ENCODE results near the gene HBG1. TPM values are rescaled to one million over a fixed set of nuclear protein-coding genes. Genes with fewer than 3 reads are reported as not detected.

The HBG1 gene
- total and polyA plus RNA-seq, 8 donors, result 3.5 to 2,797 (median 512) TPM; not detected in 2

- Histone ChIP-seq H3K4me3 (no peak overlapping the region), H3K4me1 (no peaks in the 10 kb centered on the region), H3K9me3 (no peaks in the 10 kb centered on the region), H3K27me3 (no peaks in the 10 kb centered on the region), H3K36me3 (no peaks in the 10 kb centered on the region), H3K27ac (no peak overlapping the region)
- no peak for ATAC-seq
- intact Hi-C loops (cut with DNase I), result no loop called here
- DNase-seq, result no peak
- TF ChIP-seq CTCF (IDR thresholded peaks at IDR 0.05), result no peak
Observed at GRCh38 chr11:5242208-5242607, 7.4 kb downstream of the HBG1 start.

- no peak for ATAC-seq
- H3K27ac ChIP-seq, result no peak overlapping the region
- no peaks in the 10 kb centered on the region for H3K4me1 ChIP-seq
- no peak overlapping the region for H3K4me3 ChIP-seq
- no peaks in the 10 kb centered on the region for H3K27me3 ChIP-seq
- H3K36me3 ChIP-seq, result no peaks in the 10 kb centered on the region
- no peaks in the 10 kb centered on the region for H3K9me3 ChIP-seq
- intact Hi-C loops (cut with DNase I), result no loop called here
- TF ChIP-seq CTCF (IDR thresholded peaks at IDR 0.05), result no peak
- DNase-seq, result no peak
Observed at GRCh38 chr11:5241458-5241857, 8.2 kb downstream of the HBG1 start.

- Histone ChIP-seq H3K4me3 (no peak overlapping the region), H3K27ac (no peak overlapping the region), H3K27me3 (no peaks in the 10 kb centered on the region), H3K4me1 (no peaks in the 10 kb centered on the region), H3K36me3 (no peaks in the 10 kb centered on the region), H3K9me3 (no peaks in the 10 kb centered on the region)
- no peak for DNase-seq
- intact Hi-C loops (cut with DNase I), result no loop called here
- ATAC-seq, result no peak
- TF ChIP-seq CTCF (IDR thresholded peaks at IDR 0.05), result no peak
Observed at GRCh38 chr11:5240458-5240857, 9.2 kb downstream of the HBG1 start.

GRCh38 chr11:5240056-5240455 lies 9.6 kb downstream of the HBG1 start:
- no peak for DNase-seq
- no peak overlapping the region for H3K27ac ChIP-seq
- intact Hi-C loops (cut with DNase I), result no loop called here
- no peaks in the 10 kb centered on the region for H3K36me3 ChIP-seq
- H3K4me1 ChIP-seq, result no peaks in the 10 kb centered on the region
- no peaks in the 10 kb centered on the region for H3K27me3 ChIP-seq
- H3K9me3 ChIP-seq, result no peaks in the 10 kb centered on the region
- TF ChIP-seq CTCF (IDR thresholded peaks at IDR 0.05), result no peak
- no peak for ATAC-seq
- H3K4me3 ChIP-seq, result no peak overlapping the region

GRCh38 chr11:5239046-5239445 lies 10.6 kb downstream of the HBG1 start:
- intact Hi-C loops (cut with DNase I), result no loop called here
- no peaks in the 10 kb centered on the region for H3K9me3 ChIP-seq
- no peak for TF ChIP-seq CTCF (IDR thresholded peaks at IDR 0.05)

More at GRCh38 chr11:5239046-5239445, 10.6 kb downstream of the HBG1 start:
- no peaks in the 10 kb centered on the region for H3K27me3 ChIP-seq
- no peak overlapping the region for H3K27ac ChIP-seq
- DNase-seq, result no peak
- no peaks in the 10 kb centered on the region for H3K4me1 ChIP-seq
- no peak for ATAC-seq
- no peaks in the 10 kb centered on the region for H3K36me3 ChIP-seq
- no peak overlapping the region for H3K4me3 ChIP-seq

Measured in left lung (tissue), 10 donors.